ENCODE measurements around the gene HCST.

The HCST gene

DNA sequence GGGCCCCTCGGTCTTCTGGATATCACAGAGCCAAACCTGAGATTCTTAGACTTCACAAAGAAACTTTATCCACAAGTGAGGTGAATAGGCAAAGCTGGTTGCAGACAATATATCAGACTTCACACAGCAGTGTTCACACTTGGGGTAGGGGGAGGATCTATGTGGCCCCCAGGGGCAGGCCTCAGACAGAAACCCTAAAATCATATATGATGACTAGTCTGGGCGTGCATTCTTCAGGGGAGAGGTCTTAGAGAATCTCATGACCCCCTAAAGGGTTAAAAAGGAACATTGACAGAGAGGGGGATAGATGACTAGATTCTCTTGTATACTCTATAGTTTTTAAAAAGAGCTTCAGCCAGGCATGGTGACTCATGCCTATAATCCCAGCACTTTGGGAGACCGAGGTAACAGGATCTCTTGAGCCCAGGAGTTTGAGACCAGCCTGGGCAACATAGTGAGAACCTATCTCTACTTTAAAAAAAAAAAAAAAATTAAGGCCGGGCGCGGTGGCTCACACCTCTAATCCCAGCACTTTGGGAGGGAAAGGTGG lies 2.9 kb downstream of the HCST start:
- H3K27ac ChIP-seq (replicated peaks) = peak overlapping the region; percentile 94
- TF ChIP-seq, protein P1, sequence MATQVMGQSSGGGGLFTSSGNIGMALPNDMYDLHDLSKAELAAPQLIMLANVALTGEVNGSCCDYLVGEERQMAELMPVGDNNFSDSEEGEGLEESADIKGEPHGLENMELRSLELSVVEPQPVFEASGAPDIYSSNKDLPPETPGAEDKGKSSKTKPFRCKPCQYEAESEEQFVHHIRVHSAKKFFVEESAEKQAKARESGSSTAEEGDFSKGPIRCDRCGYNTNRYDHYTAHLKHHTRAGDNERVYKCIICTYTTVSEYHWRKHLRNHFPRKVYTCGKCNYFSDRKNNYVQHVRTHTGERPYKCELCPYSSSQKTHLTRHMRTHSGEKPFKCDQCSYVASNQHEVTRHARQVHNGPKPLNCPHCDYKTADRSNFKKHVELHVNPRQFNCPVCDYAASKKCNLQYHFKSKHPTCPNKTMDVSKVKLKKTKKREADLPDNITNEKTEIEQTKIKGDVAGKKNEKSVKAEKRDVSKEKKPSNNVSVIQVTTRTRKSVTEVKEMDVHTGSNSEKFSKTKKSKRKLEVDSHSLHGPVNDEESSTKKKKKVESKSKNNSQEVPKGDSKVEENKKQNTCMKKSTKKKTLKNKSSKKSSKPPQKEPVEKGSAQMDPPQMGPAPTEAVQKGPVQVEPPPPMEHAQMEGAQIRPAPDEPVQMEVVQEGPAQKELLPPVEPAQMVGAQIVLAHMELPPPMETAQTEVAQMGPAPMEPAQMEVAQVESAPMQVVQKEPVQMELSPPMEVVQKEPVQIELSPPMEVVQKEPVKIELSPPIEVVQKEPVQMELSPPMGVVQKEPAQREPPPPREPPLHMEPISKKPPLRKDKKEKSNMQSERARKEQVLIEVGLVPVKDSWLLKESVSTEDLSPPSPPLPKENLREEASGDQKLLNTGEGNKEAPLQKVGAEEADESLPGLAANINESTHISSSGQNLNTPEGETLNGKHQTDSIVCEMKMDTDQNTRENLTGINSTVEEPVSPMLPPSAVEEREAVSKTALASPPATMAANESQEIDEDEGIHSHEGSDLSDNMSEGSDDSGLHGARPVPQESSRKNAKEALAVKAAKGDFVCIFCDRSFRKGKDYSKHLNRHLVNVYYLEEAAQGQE (IDR thresholded peaks at IDR 0.05; ENCODE audit: insufficient replicate concordance, low read depth) = no peak
- TF ChIP-seq GABPA (IDR thresholded peaks at IDR 0.05; ENCODE audit: low read depth) = no peak
- no peak for TF ChIP-seq SPI1 (IDR thresholded peaks at IDR 0.05; ENCODE audit: borderline replicate concordance, low read depth)
- TF ChIP-seq, protein P2, sequence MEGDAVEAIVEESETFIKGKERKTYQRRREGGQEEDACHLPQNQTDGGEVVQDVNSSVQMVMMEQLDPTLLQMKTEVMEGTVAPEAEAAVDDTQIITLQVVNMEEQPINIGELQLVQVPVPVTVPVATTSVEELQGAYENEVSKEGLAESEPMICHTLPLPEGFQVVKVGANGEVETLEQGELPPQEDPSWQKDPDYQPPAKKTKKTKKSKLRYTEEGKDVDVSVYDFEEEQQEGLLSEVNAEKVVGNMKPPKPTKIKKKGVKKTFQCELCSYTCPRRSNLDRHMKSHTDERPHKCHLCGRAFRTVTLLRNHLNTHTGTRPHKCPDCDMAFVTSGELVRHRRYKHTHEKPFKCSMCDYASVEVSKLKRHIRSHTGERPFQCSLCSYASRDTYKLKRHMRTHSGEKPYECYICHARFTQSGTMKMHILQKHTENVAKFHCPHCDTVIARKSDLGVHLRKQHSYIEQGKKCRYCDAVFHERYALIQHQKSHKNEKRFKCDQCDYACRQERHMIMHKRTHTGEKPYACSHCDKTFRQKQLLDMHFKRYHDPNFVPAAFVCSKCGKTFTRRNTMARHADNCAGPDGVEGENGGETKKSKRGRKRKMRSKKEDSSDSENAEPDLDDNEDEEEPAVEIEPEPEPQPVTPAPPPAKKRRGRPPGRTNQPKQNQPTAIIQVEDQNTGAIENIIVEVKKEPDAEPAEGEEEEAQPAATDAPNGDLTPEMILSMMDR (IDR thresholded peaks at IDR 0.05; ENCODE audit: insufficient read depth, low read length) = no peak
- TF ChIP-seq POLR2AphosphoS5 (IDR thresholded peaks at IDR 0.05; ENCODE audit: low read depth) = no peak; the same call in 1 of the 2 replicates
- DNase-seq (ENCODE audit: low read depth in 1 of 2, low spot score in 1 of 2) = no peak

DNA sequence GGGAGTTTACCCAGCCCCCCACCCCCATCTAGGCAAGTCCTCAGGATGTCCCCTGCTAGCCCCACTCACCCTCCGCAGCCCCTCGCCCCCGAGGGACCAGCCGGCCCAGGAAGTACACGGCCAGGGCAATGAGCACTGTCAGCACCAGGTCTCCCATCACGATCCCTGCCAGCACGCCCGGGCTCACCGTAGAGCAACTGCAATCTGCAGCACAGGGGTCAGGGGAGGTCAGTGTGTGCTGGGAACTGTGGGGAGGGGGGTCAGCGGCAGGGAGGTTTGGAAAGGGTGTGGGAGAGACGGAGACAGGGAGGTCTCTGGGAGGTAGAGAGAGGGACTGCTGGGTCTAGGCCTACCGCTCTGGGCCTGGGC lies 5.0 kb downstream of the HCST start:
- DNase-seq (ENCODE audit: low read depth in 1 of 2, low spot score in 1 of 2) = no peak
- TF ChIP-seq SPI1 (IDR thresholded peaks at IDR 0.05; ENCODE audit: borderline replicate concordance, low read depth) (no peak), GABPA (IDR thresholded peaks at IDR 0.05; ENCODE audit: low read depth) (no peak), POLR2AphosphoS5 (IDR thresholded peaks at IDR 0.05; ENCODE audit: low read depth) (no peak)
- TF ChIP-seq, protein P2 (IDR thresholded peaks at IDR 0.05; ENCODE audit: insufficient read depth, low read length) = no peak
- TF ChIP-seq, protein P1 (IDR thresholded peaks at IDR 0.05; ENCODE audit: insufficient replicate concordance, low read depth) = no peak
- peak overlapping the region; percentile 94 for H3K27ac ChIP-seq (replicated peaks)
- peak overlapping the region; percentile 74 for H3K4me3 ChIP-seq (replicated peaks; ENCODE audit: insufficient read depth, low read length)
- H3K27me3 ChIP-seq (ENCODE audit: insufficient read depth, poor library complexity, severe bottlenecking) = no peaks in the 10 kb centered on the region

More for the DNA sequence above, 2.9 kb downstream of the HCST start:
- Histone ChIP-seq H3K27me3 (ENCODE audit: insufficient read depth, poor library complexity, severe bottlenecking) (no peaks in the 10 kb centered on the region), H3K4me3 (replicated peaks; ENCODE audit: insufficient read depth, low read length) (peak overlapping the region; percentile 17; the same call in 1 of the 2 replicates)

DNA sequence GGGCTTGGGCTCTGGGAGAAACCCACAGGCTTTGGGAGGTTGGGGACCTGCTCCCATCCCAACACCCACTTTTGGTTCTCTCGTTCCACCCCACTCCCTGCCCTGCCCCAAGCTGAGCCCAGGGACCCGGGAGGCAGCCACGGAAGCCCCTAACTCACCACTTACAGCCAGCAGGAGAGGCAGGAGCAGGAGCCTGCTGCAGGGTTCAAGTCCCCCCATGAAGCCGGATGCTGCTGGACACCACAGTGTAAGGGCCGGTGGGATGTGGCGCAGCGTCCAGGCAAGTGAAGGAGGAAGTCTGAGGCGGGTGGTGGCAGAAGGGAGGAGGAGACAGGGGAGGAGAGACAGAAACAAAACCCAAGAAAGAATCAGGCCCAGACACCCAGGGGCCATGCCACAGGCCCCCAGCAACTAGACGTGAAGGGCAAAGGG lies 5.7 kb downstream of the HCST start, which contains the start of gene TYROBP:
TSS of gene TYROBP (minus strand) at position 286 of the 432 bp plus-strand sequence. CDS start at position 219, 67 bp downstream.
- Histone ChIP-seq H3K4me3 (replicated peaks; ENCODE audit: insufficient read depth, low read length) (peak within 1 kb of the TSS; percentile 74), H3K27me3 (ENCODE audit: insufficient read depth, poor library complexity, severe bottlenecking) (no peaks in the 10 kb centered on the region), H3K27ac (replicated peaks) (peak within 1 kb of the TSS; percentile 94)
- TF ChIP-seq, protein P1 (IDR thresholded peaks at IDR 0.05; ENCODE audit: insufficient replicate concordance, low read depth) = peak; percentile 44
- TF ChIP-seq SPI1 (IDR thresholded peaks at IDR 0.05; ENCODE audit: borderline replicate concordance, low read depth) (peak; percentile 70; the same call in 1 of the 2 replicates), GABPA (IDR thresholded peaks at IDR 0.05; ENCODE audit: low read depth) (no peak), POLR2AphosphoS5 (IDR thresholded peaks at IDR 0.05; ENCODE audit: low read depth) (peak; percentile 69)
- TF ChIP-seq, protein P2 (IDR thresholded peaks at IDR 0.05; ENCODE audit: insufficient read depth, low read length) = no peak
- DNase-seq (ENCODE audit: low read depth in 1 of 2, low spot score in 1 of 2) = peak in 1 of 2 experiments; percentile 78

All from HL-60 (cell line).